Ascending aorta (tissue), 2 donors: ENCODE results near the gene RPS24. TPM values are rescaled to one million over a fixed set of nuclear protein-coding genes. Genes with fewer than 3 reads are reported as not detected.

Experiments used
- DNase-seq, 2 donors: peaks; one replicate each; pipeline ENCODE4 v3.0.0-alpha.2; 2019; ENCODE audit warnings: low spot score in 2 of 2
- H3K27ac ChIP-seq, 2 donors: fragments of 200-600 bp; sonication (generic); one replicate each; pipeline ENCODE4 v1.5.1; 2016 to 2017; ENCODE audit warnings: mild to moderate bottlenecking in 1 of 2
- H3K27me3 ChIP-seq: fragments of 200-600 bp; sonication (generic); one replicate; pipeline ENCODE4 v1.5.1; 2017
- H3K36me3 ChIP-seq, 2 donors: fragments of 200-600 bp; sonication (generic); one replicate each; pipeline ENCODE4 v1.5.1; 2016
- H3K4me1 ChIP-seq, 2 donors: fragments of 200-600 bp; sonication (generic); one replicate each; pipeline ENCODE4 v1.5.1; 2016 to 2017; ENCODE audit warnings: mild to moderate bottlenecking in 1 of 2
- H3K4me3 ChIP-seq, 2 donors: fragments of 200-600 bp; sonication (generic); one replicate each; pipeline ENCODE4 v1.5.1; 2016 to 2017; ENCODE audit warnings: mild to moderate bottlenecking in 1 of 2
- H3K9me3 ChIP-seq, 2 donors: fragments of 200-600 bp; sonication (generic); one replicate each; pipeline ENCODE4 v1.5.1; 2016
- CTCF ChIP-seq, 3 experiments: fragments of 200-600 bp in 2 of 3; fragments of 450-650 bp in 1 of 3; sonication (generic) in 2 of 3; IDR thresholded peaks; one replicate each; pipeline ENCODE4 v1.5.1; 2016 to 2019; ENCODE audit warnings: antibody characterized with exemption in 3 of 3, mild to moderate bottlenecking in 1 of 3, moderate library complexity in 1 of 3
- intact Hi-C: fragments of 100-400 bp; cut with DNase I; formaldehyde crosslinking; loops from one replicate; pipeline ENCODE4 v1.15.1; 2023
- total RNA-seq: library from RNA; depleted of rRNA; stranded (reverse); fragments of >200 nt; gene quantifications from one replicate; pipeline ENCODE4 v1.1.0, GENCODE V29; 2016

Gene RPS24
- total RNA-seq, 1 donor from 2014 or later: 1,878 TPM

GRCh38 chr10:78029269-78030226 is 4.1 kb upstream of the RPS24 start, which contains the start of gene POLR3A:
Gene POLR3A (minus strand): TSS chr10:78029515. CDS start chr10:78029407, 108 bp downstream.
- peaks cover 9 to 15% of the 10 kb centered on the region in 2 donors for H3K4me1 ChIP-seq
- H3K27me3 ChIP-seq: no peaks in the 10 kb centered on the region
- peak; percentile 58 to 79 (median 69) for TF ChIP-seq CTCF (IDR thresholded peaks at IDR 0.05)
- H3K9me3 ChIP-seq: no peaks in the 10 kb centered on the region
- intact Hi-C loops: loop anchor here (1.0 to 5.0 kb wide), 4 partner anchors 39 to 943 kb away; partner anchors contain the start of gene DLG5
- H3K27ac ChIP-seq: peak within 1 kb of the TSS; percentile 73 to 82
- peaks cover 13 to 19% of the 10 kb centered on the region in 2 donors for H3K36me3 ChIP-seq
- H3K4me3 ChIP-seq: peak within 1 kb of the TSS; percentile 96
- peak; percentile 82 to 98 for DNase-seq

GRCh38 chr10:78033387-78033636 is 351 bp upstream of the RPS24 start:
- Histone ChIP-seq H3K27ac (peak overlapping the region; percentile 31 to 46), H3K27me3 (no peaks in the 10 kb centered on the region), H3K36me3 (peaks cover 20 to 31% of the 10 kb centered on the region in 2 donors), H3K4me1 (peaks cover 4 to 16% of the 10 kb centered on the region in 2 donors), H3K9me3 (no peaks in the 10 kb centered on the region), H3K4me3 (peak overlapping the region; percentile 84 to 90)
- no peak for DNase-seq
- intact Hi-C loops: loop anchor here (5.0 kb wide), 1 partner anchor 939 kb away; no protein-coding TSS in a partner anchor
- TF ChIP-seq CTCF (IDR thresholded peaks at IDR 0.05): no peak

GRCh38 chr10:78035025-78035424 is 1.4 kb downstream of the RPS24 start:
- Histone ChIP-seq H3K4me1 (peaks cover 3 to 10% of the 10 kb centered on the region in 2 donors), H3K36me3 (peaks cover 37 to 48% of the 10 kb centered on the region in 2 donors), H3K4me3 (peak overlapping the region; percentile 84 to 90), H3K9me3 (no peaks in the 10 kb centered on the region), H3K27me3 (no peaks in the 10 kb centered on the region), H3K27ac (peak overlapping the region in 1 of 2 donors; percentile 75)
- TF ChIP-seq CTCF (IDR thresholded peaks at IDR 0.05): no peak
- DNase-seq: no peak
- intact Hi-C loops: no loop called here

GRCh38 chr10:78035437-78035836 is 1.8 kb downstream of the RPS24 start:
- peaks cover 3 to 10% of the 10 kb centered on the region in 2 donors for H3K4me1 ChIP-seq
- no peaks in the 10 kb centered on the region for H3K27me3 ChIP-seq
- TF ChIP-seq CTCF (IDR thresholded peaks at IDR 0.05): no peak
- DNase-seq: no peak
- H3K4me3 ChIP-seq: peak overlapping the region; percentile 84 to 90
- intact Hi-C loops: no loop called here
- no peak overlapping the region for H3K27ac ChIP-seq
- H3K36me3 ChIP-seq: peaks cover 40 to 50% of the 10 kb centered on the region in 2 donors
- no peaks in the 10 kb centered on the region for H3K9me3 ChIP-seq

- TF ChIP-seq CTCF (IDR thresholded peaks at IDR 0.05): no peak
- Histone ChIP-seq H3K4me3 (no peak overlapping the region), H3K4me1 (peaks cover 3 to 10% of the 10 kb centered on the region in 2 donors), H3K36me3 (peaks cover 46 to 56% of the 10 kb centered on the region in 2 donors), H3K27me3 (no peaks in the 10 kb centered on the region), H3K9me3 (no peaks in the 10 kb centered on the region), H3K27ac (no peak overlapping the region)
- intact Hi-C loops: no loop called here
- no peak for DNase-seq
These were observed 2.4 kb downstream of the RPS24 start for GRCh38 chr10:78035933-78036583.
